Activated CD4-positive, CD25-positive, alpha-beta regulatory T cell treated with anti-CD3 and anti-CD28 coated beads, Interleukin-2, amount 50 U/mL, for 72 hours (primary cell): Measurements from ENCODE around the gene INPP5J.

Experiments
- DNase-seq: peaks from one replicate; pipeline ENCODE4 v3.0.0; 2021

The INPP5J gene

DNA sequence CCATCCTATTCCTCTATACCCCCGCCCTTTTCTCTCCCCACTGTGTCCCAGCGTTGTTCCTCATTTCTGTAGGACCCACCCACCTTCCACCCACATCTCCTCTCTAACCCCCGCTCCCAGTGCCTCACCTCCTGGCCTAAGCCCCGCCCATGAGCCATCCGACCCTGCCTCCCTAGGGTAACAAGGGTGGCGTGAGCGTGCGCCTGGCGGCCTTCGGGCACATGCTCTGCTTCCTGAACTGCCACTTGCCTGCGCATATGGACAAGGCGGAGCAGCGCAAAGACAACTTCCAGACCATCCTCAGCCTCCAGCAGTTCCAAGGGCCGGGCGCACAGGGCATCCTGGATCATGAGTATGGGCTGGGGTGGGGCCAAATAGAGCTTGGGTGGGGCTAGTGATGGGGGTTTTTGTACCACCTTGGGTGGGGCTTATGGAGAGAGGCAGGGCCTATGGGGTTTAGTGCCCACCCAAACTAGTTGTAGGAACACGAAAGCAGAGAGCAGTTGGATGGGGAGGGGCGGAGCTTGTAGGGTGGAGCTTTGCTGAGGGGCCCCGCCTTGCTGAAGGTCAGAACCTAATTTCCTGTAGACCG lies 4.5 kb downstream of the INPP5J start:
- no peak for DNase-seq

DNA sequence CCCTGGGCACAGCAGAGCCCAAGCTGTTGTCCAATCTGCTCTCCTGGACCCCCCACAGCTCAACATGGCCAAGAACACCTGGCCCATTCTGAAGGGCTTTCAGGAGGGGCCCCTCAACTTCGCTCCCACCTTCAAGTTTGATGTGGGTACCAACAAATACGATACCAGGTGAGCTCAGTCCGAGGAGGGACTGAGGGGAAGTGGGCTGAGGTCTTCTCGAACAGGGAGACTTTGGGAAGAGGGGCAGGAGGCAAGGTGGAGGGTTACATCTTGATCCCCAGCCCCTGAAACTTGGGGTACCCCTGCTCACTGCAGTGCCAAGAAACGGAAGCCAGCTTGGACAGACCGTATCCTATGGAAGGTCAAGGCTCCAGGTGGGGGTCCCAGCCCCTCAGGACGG lies 5.4 kb downstream of the INPP5J start:
- DNase-seq: no peak

GRCh38 chr22:31130873-31131272 lies 8.1 kb downstream of the INPP5J start:
- DNase-seq: no peak

DNA sequence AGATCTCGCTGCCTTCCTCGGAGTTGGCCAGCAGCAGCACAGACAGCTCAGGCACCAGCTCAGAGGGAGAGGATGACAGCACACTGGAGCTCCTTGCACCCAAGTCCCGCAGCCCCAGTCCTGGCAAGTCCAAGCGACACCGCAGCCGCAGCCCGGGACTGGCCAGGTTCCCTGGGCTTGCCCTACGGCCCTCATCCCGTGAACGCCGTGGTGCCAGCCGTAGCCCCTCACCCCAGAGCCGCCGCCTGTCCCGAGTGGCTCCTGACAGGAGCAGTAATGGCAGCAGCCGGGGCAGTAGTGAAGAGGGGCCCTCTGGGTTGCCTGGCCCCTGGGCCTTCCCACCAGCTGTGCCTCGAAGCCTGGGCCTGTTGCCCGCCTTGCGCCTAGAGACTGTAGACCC lies 11.1 kb downstream of the INPP5J start:
- no peak for DNase-seq

DNA sequence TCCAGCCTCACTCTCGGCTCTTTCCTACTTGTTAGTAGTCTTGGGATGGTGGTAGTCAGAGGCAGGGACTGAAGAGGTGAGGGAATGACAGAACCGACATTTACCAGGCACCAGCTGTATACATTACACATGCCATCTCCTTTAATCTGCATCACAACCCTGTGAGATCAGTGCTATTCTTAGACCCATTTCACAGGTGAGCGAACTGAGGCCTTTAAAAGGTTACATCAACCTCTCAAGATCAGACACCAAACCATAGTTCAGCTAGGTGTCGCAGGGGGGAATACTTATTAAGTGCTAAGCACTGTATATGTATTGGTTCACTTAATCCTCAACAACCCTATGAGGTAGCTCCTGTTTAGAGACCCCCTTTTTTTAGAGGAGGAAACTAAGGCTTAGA lies 11.9 kb downstream of the INPP5J start:
- no peak for DNase-seq

DNA sequence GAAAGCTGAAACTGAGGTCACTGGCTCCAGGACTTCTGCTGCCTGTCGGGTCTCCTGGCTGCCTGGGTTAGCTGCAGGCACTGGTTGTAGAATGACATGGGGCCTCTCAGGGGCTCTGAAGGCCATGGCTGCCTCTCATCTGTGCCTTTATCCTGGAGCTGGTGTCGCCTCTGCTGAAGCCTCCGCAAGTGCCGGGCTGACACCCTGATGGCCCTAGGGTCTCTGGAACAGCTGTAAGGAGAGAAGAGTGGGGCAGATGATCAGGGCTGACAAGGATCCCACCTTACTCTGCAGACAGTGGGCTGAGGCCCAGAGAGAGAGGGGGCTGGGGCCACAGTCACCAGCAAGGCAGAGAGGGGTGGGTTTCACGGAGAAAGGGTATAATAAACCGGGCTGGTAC lies 12.9 kb downstream of the INPP5J start:
- DNase-seq: no peak

GRCh38 chr22:31136155-31136554 lies 13.4 kb downstream of the INPP5J start:
- no peak for DNase-seq

GRCh38 chr22:31136711-31137110 lies 13.9 kb downstream of the INPP5J start:
- no peak for DNase-seq

GRCh38 chr22:31137721-31138120 lies 15.0 kb downstream of the INPP5J start:
- no peak for DNase-seq

- DNase-seq: no peak
These were observed 15.4 kb downstream of the INPP5J start for GRCh38 chr22:31138126-31138525.

- no peak for DNase-seq
These were observed 16.3 kb downstream of the INPP5J start for GRCh38 chr22:31139066-31139465.

DNA sequence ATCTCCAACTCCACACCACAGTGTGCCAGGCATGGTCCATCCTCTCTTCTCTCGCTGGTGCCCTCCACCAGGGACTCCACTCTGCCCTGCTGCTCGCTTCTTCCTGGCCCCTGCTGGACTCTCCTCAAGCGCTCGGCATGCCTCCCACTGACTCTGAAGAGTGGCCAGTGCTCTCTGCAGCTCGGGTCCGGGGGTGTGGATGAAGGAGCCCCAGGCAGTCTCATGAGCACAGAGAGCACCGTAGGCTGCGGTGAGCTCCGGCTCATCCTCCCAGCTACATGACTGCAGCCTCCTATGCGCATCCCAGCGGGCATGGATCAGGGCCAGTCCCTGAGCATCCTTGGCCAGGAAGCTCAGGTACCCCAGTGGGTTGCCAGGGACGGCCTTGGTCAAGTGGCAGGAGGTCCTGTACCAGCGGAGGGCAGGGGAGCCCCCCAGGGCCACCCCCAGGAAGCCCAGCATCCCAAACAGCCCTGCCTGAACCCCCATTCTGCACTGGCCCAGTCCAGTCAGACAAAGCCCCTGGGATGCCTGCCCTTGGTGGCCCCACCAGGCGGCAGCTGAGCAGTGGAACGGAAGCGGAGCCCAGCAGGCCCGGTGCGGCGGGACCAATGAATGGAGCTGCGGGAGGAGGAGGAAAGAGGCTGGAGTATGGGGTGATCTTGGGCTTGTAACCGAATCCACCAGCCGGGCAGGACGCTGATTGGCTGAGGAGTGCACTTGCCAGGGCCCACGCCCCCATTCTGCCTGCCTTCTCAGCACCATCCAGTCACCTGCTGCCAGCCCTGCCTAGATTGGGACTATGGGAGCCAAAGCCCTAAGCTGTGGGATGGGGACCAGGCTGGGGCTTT lies 17.3 kb downstream of the INPP5J start, which contains the start of gene PLA2G3:
Gene PLA2G3 (minus strand): TSS at position 643 of the 851 bp plus-strand sequence. CDS start 154 bp downstream, at position 489.
- no peak for DNase-seq

GRCh38 chr22:31140746-31141145 lies 18.0 kb downstream of the INPP5J start:
- DNase-seq: no peak

DNA sequence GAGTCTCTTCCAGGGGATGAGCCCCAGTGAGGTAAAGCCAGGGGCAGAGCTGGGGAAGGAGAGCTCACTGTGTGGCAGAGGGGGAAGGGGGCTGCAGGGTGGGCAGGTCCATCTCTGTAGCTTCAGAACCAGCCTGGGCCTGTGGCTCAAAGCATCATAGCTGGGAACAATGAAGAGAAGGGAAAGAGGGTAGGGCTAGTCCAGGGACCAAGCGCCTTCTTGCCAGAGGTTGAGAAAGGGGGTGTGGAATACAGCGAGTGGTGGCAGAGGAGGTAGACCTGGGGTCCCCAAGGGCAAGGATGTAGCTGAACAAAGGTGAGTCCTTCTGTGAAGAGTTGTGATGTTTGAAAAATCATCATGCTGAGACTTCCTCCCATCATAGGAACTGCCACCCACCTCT lies 18.8 kb downstream of the INPP5J start:
- DNase-seq: no peak

DNA sequence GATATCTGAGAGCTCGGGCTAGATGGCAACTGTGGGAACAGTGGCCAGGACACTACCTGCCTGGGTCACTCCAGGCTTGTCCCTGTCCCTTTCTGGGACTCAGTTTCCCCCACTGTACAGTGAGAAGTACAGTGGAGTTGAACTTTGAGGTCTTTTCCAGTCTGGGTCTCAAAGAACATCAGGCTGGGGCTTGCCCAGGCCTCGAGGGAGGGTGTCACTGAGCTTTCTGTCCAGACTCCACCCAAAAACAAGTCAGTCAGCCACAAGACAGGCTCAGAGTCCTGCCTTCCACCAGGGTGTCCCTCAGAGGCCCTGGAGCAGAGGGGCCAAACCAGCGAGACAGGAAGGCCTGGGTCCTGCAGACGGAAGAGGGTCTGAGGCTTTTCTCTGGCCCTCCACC lies 19.5 kb downstream of the INPP5J start:
- DNase-seq: no peak

GRCh38 chr22:31143038-31143437 lies 20.3 kb downstream of the INPP5J start:
- no peak for DNase-seq

DNA sequence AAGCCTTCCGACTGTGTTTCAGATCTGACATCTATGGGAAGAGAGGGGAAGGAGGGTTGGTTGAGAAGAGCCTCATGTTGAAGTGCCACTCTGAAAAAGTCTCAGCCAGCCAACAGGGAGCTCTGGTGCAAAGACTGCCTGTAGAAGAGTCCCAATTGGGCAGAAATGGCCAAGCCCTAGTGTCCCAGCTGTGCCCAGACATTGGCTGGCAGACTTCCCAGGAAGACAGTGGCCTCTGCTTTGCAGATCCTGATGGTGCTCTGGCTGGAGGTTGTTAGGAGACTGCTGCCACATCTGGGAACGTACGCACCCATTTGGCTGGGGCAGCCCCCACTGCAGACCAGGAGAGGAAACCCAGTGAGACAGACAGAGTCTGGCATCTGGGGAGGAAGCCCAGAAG lies 20.8 kb downstream of the INPP5J start:
- no peak for DNase-seq

DNA sequence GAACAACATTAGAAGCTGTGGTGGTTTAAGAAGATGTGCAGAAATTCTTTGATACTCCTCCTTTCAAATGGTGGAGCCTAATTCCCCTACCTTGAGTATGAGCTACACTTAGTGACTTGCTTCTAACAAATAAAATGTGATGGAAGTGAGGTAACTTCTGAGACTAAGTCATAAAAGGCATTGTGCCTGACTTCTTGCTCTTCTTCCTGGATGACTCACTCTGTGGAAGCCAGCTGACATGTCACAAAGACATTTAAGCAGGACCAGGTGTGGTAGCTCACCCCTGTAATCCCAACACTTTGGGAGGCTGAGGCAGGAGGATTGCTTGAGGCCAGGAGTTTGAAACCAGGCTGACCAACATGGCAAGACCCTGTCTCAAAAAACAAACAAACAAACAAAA lies 21.5 kb downstream of the INPP5J start:
- DNase-seq: no peak

DNA sequence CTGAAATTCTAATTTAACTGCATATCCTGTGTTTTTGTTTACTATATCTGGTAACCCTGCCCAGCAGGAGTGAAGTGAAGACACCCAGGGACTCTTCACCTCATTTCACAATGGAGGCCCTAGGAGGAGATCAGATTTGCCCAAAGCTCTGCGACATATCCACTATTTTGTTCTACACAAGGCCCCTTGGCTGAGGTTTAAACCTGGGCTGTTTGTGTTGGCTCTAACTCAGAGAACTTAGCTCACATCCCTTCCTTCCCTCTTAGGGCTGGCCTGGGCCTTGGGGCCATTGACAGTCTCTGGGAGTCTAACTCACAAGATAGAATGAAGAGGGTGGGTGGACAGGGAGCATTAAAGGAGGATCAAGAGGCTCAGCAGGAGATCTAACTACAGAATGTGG lies 25.7 kb downstream of the INPP5J start:
- DNase-seq: no peak

GRCh38 chr22:31148953-31149627 lies 26.3 kb downstream of the INPP5J start:
- DNase-seq: no peak

- DNase-seq: no peak
These were observed 27.8 kb downstream of the INPP5J start for GRCh38 chr22:31150615-31151014.

- no peak for DNase-seq
These were observed 29.1 kb downstream of the INPP5J start for GRCh38 chr22:31151872-31152271.

DNA sequence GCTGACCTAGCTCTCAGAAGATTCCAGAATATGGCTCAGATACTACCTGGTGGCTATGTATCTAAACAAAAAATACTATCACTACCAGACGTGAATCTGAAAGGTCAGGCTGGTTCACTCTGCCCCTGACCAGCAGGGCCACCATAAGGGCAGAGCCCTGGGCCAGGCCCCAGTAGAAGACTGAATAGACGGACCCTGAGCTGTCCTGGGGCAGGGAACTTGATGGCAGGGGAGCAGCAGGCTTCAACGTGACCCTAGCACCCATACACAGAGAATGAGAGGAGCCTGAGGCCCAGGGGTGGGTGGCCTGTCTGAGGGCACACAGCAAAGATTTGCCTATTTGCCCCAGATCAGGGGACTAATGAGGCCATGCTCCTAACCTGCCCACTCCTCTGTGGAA lies 30.6 kb downstream of the INPP5J start:
- DNase-seq: no peak

- DNase-seq: no peak
These were observed 32.2 kb downstream of the INPP5J start for GRCh38 chr22:31154975-31155374.
